Activated gamma-delta T cell (primary cell): ENCODE results near the gene OVCH2.
"Not testable (repeated sequence)": the region's sequence is repeated elsewhere in the genome, so short reads cannot be mapped to it uniquely, and the experiment has no call there.

ENCODE experiments used
- DNase-seq: peaks from one replicate; lab custom pipeline; 2025; lab: John Stamatoyannopoulos, UW
- total RNA-seq, 2 donors: gene quantifications; one replicate each; lab custom pipeline; 2026; lab: John Stamatoyannopoulos, UW

OVCH2 gene
- 0 reads per million in 2 donors for total RNA-seq

- no peak for DNase-seq
Observed at GRCh38 chr11:7706377-7706776, at the start of gene OVCH2. TSS of gene OVCH2 (minus strand) at chr11:7706477. CDS start at chr11:7706394, 83 bp downstream.

GRCh38 chr11:7749456-7749855 is 43.2 kb upstream of the OVCH2 start:
- DNase-seq = no peak

- not testable (repeated sequence) for DNase-seq
Observed at GRCh38 chr11:7734767-7735166, 28.5 kb upstream of the OVCH2 start.

- no peak for DNase-seq
Observed at GRCh38 chr11:7714786-7715185, 8.5 kb upstream of the OVCH2 start.

GRCh38 chr11:7703740-7704139 is 2.5 kb downstream of the OVCH2 start:
- no peak for DNase-seq

- DNase-seq = no peak
Observed at GRCh38 chr11:7696424-7696823, 9.9 kb downstream of the OVCH2 start.

GRCh38 chr11:7694235-7694634 is 12.0 kb downstream of the OVCH2 start:
- DNase-seq = no peak

GRCh38 chr11:7692426-7692825 is 13.9 kb downstream of the OVCH2 start:
- DNase-seq = no peak

- no peak for DNase-seq
Observed at GRCh38 chr11:7691759-7692350, 14.4 kb downstream of the OVCH2 start.

- DNase-seq = no peak
Observed at GRCh38 chr11:7690648-7691047, 15.6 kb downstream of the OVCH2 start.

- DNase-seq = no peak
Observed at GRCh38 chr11:7689239-7689638, 17.0 kb downstream of the OVCH2 start.

- no peak for DNase-seq
Observed at GRCh38 chr11:7688238-7688826, 17.9 kb downstream of the OVCH2 start.

GRCh38 chr11:7687386-7687785 is 18.9 kb downstream of the OVCH2 start:
- no peak for DNase-seq

GRCh38 chr11:7686761-7687160 is 19.5 kb downstream of the OVCH2 start:
- DNase-seq = no peak

GRCh38 chr11:7683571-7683970 is 22.7 kb downstream of the OVCH2 start:
- no peak for DNase-seq

- no peak for DNase-seq
Observed at GRCh38 chr11:7677796-7678201, 28.5 kb downstream of the OVCH2 start.

GRCh38 chr11:7677071-7677470 is 29.2 kb downstream of the OVCH2 start:
- DNase-seq = no peak

- DNase-seq = no peak
Observed at GRCh38 chr11:7675631-7676030, 30.6 kb downstream of the OVCH2 start.

- DNase-seq = no peak
Observed at GRCh38 chr11:7673724-7674434, 32.4 kb downstream of the OVCH2 start.

GRCh38 chr11:7672960-7673723 is 33.1 kb downstream of the OVCH2 start, which contains the start of gene CYB5R2:
TSS of gene CYB5R2 (minus strand) at chr11:7673500. CDS start at chr11:7672825, 675 bp downstream.
- no peak for DNase-seq

- DNase-seq = no peak
Observed at GRCh38 chr11:7672276-7672959, 33.9 kb downstream of the OVCH2 start.
